ENCODE measurements around the gene USP17L24.
"Not testable (repeated sequence)": the region's sequence is repeated elsewhere in the genome, so short reads cannot be mapped to it uniquely, and the experiment has no call there.

DNA sequence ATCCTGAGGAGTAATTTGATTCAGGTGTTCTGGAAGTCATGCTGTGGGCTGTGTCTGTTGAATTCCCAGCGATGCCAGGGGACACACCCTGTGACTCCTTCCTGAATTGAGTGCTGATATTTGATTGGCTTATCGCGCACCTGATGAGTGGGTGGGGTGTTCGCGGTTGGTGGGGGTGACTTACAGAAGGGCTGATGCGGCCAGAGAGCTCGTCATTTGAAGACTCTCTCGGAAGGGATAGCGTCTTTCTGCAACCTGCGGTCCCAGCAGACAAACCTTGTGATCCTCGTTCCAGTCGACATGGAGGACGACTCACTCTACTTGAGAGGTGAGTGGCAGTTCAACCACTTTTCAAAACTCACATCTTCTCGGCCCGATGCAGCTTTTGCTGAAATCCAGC lies 37.9 kb downstream of the USP17L24 start, which contains the start of gene USP17L30:
- TF ChIP-seq, protein P1, sequence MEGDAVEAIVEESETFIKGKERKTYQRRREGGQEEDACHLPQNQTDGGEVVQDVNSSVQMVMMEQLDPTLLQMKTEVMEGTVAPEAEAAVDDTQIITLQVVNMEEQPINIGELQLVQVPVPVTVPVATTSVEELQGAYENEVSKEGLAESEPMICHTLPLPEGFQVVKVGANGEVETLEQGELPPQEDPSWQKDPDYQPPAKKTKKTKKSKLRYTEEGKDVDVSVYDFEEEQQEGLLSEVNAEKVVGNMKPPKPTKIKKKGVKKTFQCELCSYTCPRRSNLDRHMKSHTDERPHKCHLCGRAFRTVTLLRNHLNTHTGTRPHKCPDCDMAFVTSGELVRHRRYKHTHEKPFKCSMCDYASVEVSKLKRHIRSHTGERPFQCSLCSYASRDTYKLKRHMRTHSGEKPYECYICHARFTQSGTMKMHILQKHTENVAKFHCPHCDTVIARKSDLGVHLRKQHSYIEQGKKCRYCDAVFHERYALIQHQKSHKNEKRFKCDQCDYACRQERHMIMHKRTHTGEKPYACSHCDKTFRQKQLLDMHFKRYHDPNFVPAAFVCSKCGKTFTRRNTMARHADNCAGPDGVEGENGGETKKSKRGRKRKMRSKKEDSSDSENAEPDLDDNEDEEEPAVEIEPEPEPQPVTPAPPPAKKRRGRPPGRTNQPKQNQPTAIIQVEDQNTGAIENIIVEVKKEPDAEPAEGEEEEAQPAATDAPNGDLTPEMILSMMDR (IDR thresholded peaks at IDR 0.05) = not testable (repeated sequence)
- TF ChIP-seq POLR2AphosphoS5 (IDR thresholded peaks at IDR 0.05) = not testable (repeated sequence)

All from prostate gland (tissue), 2 donors.